ENCODE results near the gene TMEM167A. TPM values are rescaled to one million over a fixed set of nuclear protein-coding genes. Genes with fewer than 3 reads are reported as not detected.

The TMEM167A gene
- polyA plus RNA-seq, 3 donors: 117 to 124 (median 118) TPM

- no peak for DNase-seq (ENCODE audit: low read depth in 3 of 3, low spot score in 2 of 3)
Measured at GRCh38 chr5:83036991-83037575, 40.1 kb downstream of the TMEM167A start.

- DNase-seq (ENCODE audit: low read depth in 3 of 3, low spot score in 2 of 3): no peak
Measured at GRCh38 chr5:83035373-83036100, 41.7 kb downstream of the TMEM167A start.

- DNase-seq (ENCODE audit: low read depth in 3 of 3, low spot score in 2 of 3): no peak
Measured at GRCh38 chr5:83034528-83035207, 42.5 kb downstream of the TMEM167A start.

- no peak for DNase-seq (ENCODE audit: low read depth in 3 of 3, low spot score in 2 of 3)
Measured at GRCh38 chr5:83034036-83034435, 43.2 kb downstream of the TMEM167A start.

GRCh38 chr5:83031381-83031780, 45.8 kb downstream of the TMEM167A start:
- no peak for DNase-seq (ENCODE audit: low read depth in 3 of 3, low spot score in 2 of 3)

- DNase-seq (ENCODE audit: low read depth in 3 of 3, low spot score in 2 of 3): no peak
Measured at GRCh38 chr5:83029912-83030311, 47.3 kb downstream of the TMEM167A start.

GRCh38 chr5:83026930-83027687, 50.1 kb downstream of the TMEM167A start:
- DNase-seq (ENCODE audit: low read depth in 3 of 3, low spot score in 2 of 3): no peak

GRCh38 chr5:83026516-83026915, 50.7 kb downstream of the TMEM167A start:
- DNase-seq (ENCODE audit: low read depth in 3 of 3, low spot score in 2 of 3): no peak

- DNase-seq (ENCODE audit: low read depth in 3 of 3, low spot score in 2 of 3): no peak
Measured at GRCh38 chr5:83025690-83026478, 51.3 kb downstream of the TMEM167A start.

- no peak for DNase-seq (ENCODE audit: low read depth in 3 of 3, low spot score in 2 of 3)
Measured at GRCh38 chr5:83022334-83022733, 54.9 kb downstream of the TMEM167A start.

GRCh38 chr5:83015676-83016075, 61.5 kb downstream of the TMEM167A start:
- no peak for DNase-seq (ENCODE audit: low read depth in 3 of 3, low spot score in 2 of 3)

- DNase-seq (ENCODE audit: low read depth in 3 of 3, low spot score in 2 of 3): no peak
Measured at GRCh38 chr5:83011985-83012384, 65.2 kb downstream of the TMEM167A start.

- DNase-seq (ENCODE audit: low read depth in 3 of 3, low spot score in 2 of 3): no peak
Measured at GRCh38 chr5:83009408-83009807, 67.8 kb downstream of the TMEM167A start.

- DNase-seq (ENCODE audit: low read depth in 3 of 3, low spot score in 2 of 3): no peak
Measured at GRCh38 chr5:83007755-83008154, 69.4 kb downstream of the TMEM167A start.

- DNase-seq (ENCODE audit: low read depth in 3 of 3, low spot score in 2 of 3): no peak
Measured at GRCh38 chr5:83006683-83007283, 70.4 kb downstream of the TMEM167A start.

- no peak for DNase-seq (ENCODE audit: low read depth in 3 of 3, low spot score in 2 of 3)
Measured at GRCh38 chr5:83003791-83004190, 73.4 kb downstream of the TMEM167A start.

All from right renal cortex interstitium (tissue), 3 donors.